Panc1 (cell line): ENCODE results near the gene PPM1H. TPM values are rescaled to one million over a fixed set of nuclear protein-coding genes. Genes with fewer than 3 reads are reported as not detected.

ENCODE experiments used
- ATAC-seq: fragments of 200-7000 bp; cut with Tn5 transposase; 2 replicates; pipeline ENCODE4 v1.9.1; 2020; ENCODE audit warnings: mild to moderate bottlenecking, moderate library complexity
- BruUV-seq: library from RNA; stranded (reverse); fragments of 400-500 nt; replicated peaks from 2 replicates; lab custom pipeline; 2021; lab: Mats Ljungman, UMichigan
- CTCF ChIA-PET: fragments of 300-600 bp; sonication (Branson Sonifier 250); formaldehyde crosslinking; loops from one replicate; lab custom pipeline; 2022; ENCODE audit warnings: antibody characterized with exemption; lab: Charles Lee
- POLR2A ChIA-PET: fragments of 300-600 bp; sonication (Branson Sonifier 250); formaldehyde crosslinking; loops from one replicate; lab custom pipeline; 2022; ENCODE audit warnings: antibody characterized with exemption; lab: Charles Lee
- DNase-seq: peaks from one replicate; pipeline ENCODE4 v3.0.0-alpha.2; 2010; ENCODE audit warnings: low read depth, low spot score
- H3K27ac ChIP-seq: 2 replicates; pipeline ENCODE4 v1.5.1; 2011; ENCODE audit warnings: mild to moderate bottlenecking, low read length, inconsistent platforms
- H3K27me3 ChIP-seq: fragments of 200-500 bp; sonication (Bioruptor generic); 2 replicates; pipeline ENCODE4 v1.6.0; 2014; ENCODE audit warnings: low read length, inconsistent platforms; ENCODE audit not compliant: control insufficient read depth, insufficient read depth
- H3K36me3 ChIP-seq: fragments of 200-500 bp; sonication (Bioruptor generic); 2 replicates; pipeline ENCODE4 v1.5.1; 2014; ENCODE audit warnings: inconsistent platforms, mild to moderate bottlenecking, low read length, moderate library complexity; ENCODE audit not compliant: control insufficient read depth, insufficient read depth
- H3K4me1 ChIP-seq: 2 replicates; pipeline ENCODE4 v1.5.1; 2011; ENCODE audit warnings: inconsistent platforms, mild to moderate bottlenecking, low read length, moderate library complexity; ENCODE audit not compliant: control insufficient read depth, insufficient read depth
- H3K4me3 ChIP-seq, 2 experiments: 2 replicates each; pipeline ENCODE4 v1.5.1; 2011 to 2012; ENCODE audit warnings: low read depth in 2 of 2, low read length in 2 of 2, mild to moderate bottlenecking in 2 of 2, inconsistent platforms in 1 of 2, moderate library complexity in 1 of 2
- H3K9me3 ChIP-seq: fragments of 200-500 bp; sonication (Bioruptor generic); 2 replicates; pipeline ENCODE4 v1.5.1; 2014; ENCODE audit warnings: low read depth, mild to moderate bottlenecking, inconsistent platforms, low read length, moderate library complexity; ENCODE audit not compliant: control insufficient read depth, insufficient read depth
- POLR2AphosphoS5 ChIP-seq: IDR thresholded peaks from 2 replicates; pipeline ENCODE4 v1.6.1; 2012; ENCODE audit warnings: mild to moderate bottlenecking, low read depth, low read length, moderate library complexity
- SIN3A ChIP-seq: IDR thresholded peaks from 2 replicates; pipeline ENCODE4 v1.6.1; 2012; ENCODE audit warnings: low read depth, mild to moderate bottlenecking, low read length, moderate library complexity, borderline replicate concordance; ENCODE audit not compliant: insufficient read depth
- TCF7L2 ChIP-seq: IDR thresholded peaks from 2 replicates; pipeline ENCODE4 v1.6.1; 2011; ENCODE audit warnings: mild to moderate bottlenecking, low read depth, low read length, inconsistent platforms
- in situ Hi-C: cut with HindIII; loops from 2 replicates; pipeline ENCODE4 v1.10.0; 2016; ENCODE audit warnings: low sequenced_read_pairs, low pct_unique_long_range_greater_than_20kb
- intact Hi-C: fragments of 100-400 bp; cut with micrococcal nuclease; formaldehyde crosslinking; loops from one replicate; pipeline ENCODE4 v1.10.0; 2022; ENCODE audit not compliant: unreplicated experiment
- total RNA-seq: library from RNA; stranded (reverse); gene quantifications from one replicate; pipeline ENCODE4 v1.2.1, GENCODE V29; 2021; ENCODE audit not compliant: unreplicated experiment
- TF ChIP-seq, protein P1 (sequence below): fragments of 450-650 bp; IDR thresholded peaks from 2 replicates; pipeline ENCODE4 v1.5.1; 2017; ENCODE audit warnings: mild to moderate bottlenecking
- TF ChIP-seq, protein P2 (sequence below), 2 experiments: IDR thresholded peaks; 2 replicates each; pipeline ENCODE4 v1.6.1; 2011 to 2012; ENCODE audit warnings: low read depth in 2 of 2, control low read depth in 1 of 2, low read length in 1 of 2, mild to moderate bottlenecking in 1 of 2, moderate library complexity in 1 of 2; ENCODE audit not compliant: insufficient read depth in 1 of 2

The PPM1H gene
- total RNA-seq, 1 experiment from 2014 or later = 22.9 TPM

DNA sequence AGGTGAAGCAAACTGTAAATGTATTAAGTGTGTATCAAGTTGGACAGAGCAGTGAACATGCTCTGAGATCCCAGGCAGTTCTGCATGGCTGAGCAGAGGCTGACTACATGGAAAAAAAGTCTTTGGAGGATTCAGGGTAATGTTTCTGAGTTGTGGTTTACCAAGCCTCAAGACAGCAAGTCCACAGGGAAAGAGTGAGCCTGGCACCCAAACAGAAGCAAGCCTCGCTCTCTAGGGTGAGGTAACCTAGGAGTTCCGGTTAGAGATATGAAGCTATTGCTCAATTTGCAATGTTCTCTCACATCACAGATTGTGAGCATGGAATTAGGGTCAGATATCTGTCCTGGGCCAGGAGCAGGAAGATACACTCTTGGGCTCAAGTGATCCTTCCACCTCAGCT is 309.7 kb downstream of the PPM1H start:
- TF ChIP-seq, protein P1, sequence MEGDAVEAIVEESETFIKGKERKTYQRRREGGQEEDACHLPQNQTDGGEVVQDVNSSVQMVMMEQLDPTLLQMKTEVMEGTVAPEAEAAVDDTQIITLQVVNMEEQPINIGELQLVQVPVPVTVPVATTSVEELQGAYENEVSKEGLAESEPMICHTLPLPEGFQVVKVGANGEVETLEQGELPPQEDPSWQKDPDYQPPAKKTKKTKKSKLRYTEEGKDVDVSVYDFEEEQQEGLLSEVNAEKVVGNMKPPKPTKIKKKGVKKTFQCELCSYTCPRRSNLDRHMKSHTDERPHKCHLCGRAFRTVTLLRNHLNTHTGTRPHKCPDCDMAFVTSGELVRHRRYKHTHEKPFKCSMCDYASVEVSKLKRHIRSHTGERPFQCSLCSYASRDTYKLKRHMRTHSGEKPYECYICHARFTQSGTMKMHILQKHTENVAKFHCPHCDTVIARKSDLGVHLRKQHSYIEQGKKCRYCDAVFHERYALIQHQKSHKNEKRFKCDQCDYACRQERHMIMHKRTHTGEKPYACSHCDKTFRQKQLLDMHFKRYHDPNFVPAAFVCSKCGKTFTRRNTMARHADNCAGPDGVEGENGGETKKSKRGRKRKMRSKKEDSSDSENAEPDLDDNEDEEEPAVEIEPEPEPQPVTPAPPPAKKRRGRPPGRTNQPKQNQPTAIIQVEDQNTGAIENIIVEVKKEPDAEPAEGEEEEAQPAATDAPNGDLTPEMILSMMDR = no peak
- no peak for TF ChIP-seq SIN3A
- TF ChIP-seq TCF7L2 = no peak
- TF ChIP-seq, protein P2, sequence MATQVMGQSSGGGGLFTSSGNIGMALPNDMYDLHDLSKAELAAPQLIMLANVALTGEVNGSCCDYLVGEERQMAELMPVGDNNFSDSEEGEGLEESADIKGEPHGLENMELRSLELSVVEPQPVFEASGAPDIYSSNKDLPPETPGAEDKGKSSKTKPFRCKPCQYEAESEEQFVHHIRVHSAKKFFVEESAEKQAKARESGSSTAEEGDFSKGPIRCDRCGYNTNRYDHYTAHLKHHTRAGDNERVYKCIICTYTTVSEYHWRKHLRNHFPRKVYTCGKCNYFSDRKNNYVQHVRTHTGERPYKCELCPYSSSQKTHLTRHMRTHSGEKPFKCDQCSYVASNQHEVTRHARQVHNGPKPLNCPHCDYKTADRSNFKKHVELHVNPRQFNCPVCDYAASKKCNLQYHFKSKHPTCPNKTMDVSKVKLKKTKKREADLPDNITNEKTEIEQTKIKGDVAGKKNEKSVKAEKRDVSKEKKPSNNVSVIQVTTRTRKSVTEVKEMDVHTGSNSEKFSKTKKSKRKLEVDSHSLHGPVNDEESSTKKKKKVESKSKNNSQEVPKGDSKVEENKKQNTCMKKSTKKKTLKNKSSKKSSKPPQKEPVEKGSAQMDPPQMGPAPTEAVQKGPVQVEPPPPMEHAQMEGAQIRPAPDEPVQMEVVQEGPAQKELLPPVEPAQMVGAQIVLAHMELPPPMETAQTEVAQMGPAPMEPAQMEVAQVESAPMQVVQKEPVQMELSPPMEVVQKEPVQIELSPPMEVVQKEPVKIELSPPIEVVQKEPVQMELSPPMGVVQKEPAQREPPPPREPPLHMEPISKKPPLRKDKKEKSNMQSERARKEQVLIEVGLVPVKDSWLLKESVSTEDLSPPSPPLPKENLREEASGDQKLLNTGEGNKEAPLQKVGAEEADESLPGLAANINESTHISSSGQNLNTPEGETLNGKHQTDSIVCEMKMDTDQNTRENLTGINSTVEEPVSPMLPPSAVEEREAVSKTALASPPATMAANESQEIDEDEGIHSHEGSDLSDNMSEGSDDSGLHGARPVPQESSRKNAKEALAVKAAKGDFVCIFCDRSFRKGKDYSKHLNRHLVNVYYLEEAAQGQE (IDR thresholded peaks at IDR 0.05; ENCODE audit: insufficient read depth in 1 of 2, low read depth in 2 of 2, low read length in 1 of 2) = no peak
- TF ChIP-seq POLR2AphosphoS5 = no peak
- Histone ChIP-seq H3K27ac (no peak overlapping the region), H3K9me3 (no peaks in the 10 kb centered on the region), H3K27me3 (no peaks in the 10 kb centered on the region), H3K36me3 (no peaks in the 10 kb centered on the region), H3K4me1 (no peaks in the 10 kb centered on the region), H3K4me3 (no peak overlapping the region)
- DNase-seq (no peak), ATAC-seq (no peak)
- CTCF ChIA-PET = no interaction called here
- in situ Hi-C loops (no loop called here), intact Hi-C loops (no loop called here)
- POLR2A ChIA-PET = no interaction called here
- no TSS peak for BruUV-seq

DNA sequence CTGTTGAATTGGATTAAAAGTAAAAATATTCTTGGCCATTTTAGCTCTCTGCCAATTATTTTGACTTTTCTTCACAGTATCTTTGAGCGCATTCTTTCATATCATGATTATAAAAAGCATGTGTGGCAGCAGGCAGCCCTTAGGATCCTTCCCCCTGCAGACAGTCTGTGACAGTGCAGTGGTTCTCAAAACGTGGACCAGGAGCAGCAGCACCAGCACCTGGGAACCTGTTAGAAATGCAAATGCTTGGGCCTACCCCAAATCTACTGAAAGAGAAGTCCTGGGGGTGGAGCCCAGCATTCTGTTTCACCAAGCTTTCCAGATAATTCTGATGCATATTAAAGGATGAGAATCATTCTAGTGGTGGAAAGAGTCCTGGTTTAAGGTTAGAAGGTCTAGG is 312.8 kb downstream of the PPM1H start:
- Histone ChIP-seq H3K36me3 (no peaks in the 10 kb centered on the region), H3K4me1 (no peaks in the 10 kb centered on the region), H3K27me3 (no peaks in the 10 kb centered on the region), H3K27ac (no peak overlapping the region), H3K4me3 (no peak overlapping the region), H3K9me3 (no peaks in the 10 kb centered on the region)
- ATAC-seq (no peak), DNase-seq (no peak)
- intact Hi-C loops = no loop called here
- TF ChIP-seq POLR2AphosphoS5 (no peak), SIN3A (no peak), TCF7L2 (no peak)
- TF ChIP-seq, protein P2 (IDR thresholded peaks at IDR 0.05; ENCODE audit: insufficient read depth in 1 of 2, low read depth in 2 of 2, low read length in 1 of 2) = no peak
- TF ChIP-seq, protein P1 = no peak
- no TSS peak for BruUV-seq
- ChIA-PET POLR2A (interaction anchor here (0.6 kb wide), 1 partner anchor 147 kb away, joined by 4 read pairs; no protein-coding TSS in a partner anchor), CTCF (no interaction called here)
- in situ Hi-C loops = loop anchor here (25.0 kb wide), 1 partner anchor 165 kb away; no protein-coding TSS in a partner anchor
